Measurements from ENCODE around the gene LIG3.
A peak's percentile ranks its signal among the peaks of the same experiment; 100 is the strongest.
"Not testable (repeated sequence)": the region's sequence is repeated elsewhere in the genome, so short reads cannot be mapped to it uniquely, and the experiment has no call there.

Gene LIG3

DNA sequence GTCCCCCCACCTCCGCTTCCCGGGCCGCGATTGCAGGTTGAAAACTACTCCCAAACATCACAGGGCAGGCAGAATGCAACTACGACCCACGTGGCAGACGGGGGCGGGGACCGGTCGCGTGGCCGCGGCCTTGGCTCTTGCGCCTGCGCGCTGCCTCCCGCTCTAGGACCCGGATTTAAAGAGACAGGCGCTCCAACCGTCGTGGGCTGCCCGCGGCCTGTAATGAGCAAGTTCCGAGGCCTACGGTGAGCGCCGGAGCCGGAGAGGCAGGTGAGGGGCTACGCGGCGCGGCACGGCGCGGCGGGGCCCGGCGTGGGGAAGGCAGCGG lies at the start of gene LIG3:
TSS of gene LIG3 (plus strand) at position 160 of the 328 bp plus-strand sequence. CDS start 2,494 bp downstream, outside the sequence.
- peak; percentile 87 to 93 for DNase-seq (ENCODE audit: low read depth in 2 of 2)

DNA sequence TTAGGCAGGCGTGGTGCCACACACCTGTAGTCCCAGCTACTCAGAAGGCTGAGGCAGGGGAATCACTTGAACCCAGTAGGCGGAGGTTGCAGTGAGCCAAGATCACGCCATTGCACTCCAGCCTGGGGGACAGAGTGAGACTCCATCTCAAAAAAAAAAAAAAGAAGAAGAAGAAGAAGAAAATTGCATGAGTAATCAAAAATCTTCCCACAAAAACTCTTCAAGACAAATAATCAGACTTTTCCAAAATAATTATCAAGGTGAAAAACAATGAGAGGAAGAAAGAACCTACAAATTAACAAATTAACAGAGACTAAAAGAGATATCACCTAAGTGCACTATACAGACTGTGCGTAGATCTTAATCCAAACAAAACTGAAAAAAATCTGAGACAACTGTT lies 29.5 kb upstream of the LIG3 start:
- not testable (repeated sequence) for DNase-seq (ENCODE audit: low read depth in 2 of 2)

DNA sequence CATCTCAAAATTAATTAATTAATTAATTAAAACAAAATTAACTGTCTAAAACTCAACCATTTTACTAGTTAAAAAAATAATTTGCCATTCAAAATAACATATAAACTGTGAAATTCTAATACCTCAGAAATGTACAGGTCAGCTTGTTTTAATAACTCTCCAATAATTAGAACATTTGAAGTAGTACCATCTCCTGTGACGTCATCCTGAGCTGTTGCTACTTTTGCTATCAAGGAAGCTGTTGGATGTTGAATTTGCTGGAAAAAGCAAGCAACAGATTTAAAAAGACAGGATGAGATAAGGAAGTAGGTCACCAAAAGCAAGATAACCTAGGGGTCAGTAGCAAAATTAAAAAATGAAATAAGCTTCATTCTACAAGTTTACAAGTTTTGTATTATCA lies 21.9 kb upstream of the LIG3 start:
- no peak for DNase-seq (ENCODE audit: low read depth in 2 of 2)

DNA sequence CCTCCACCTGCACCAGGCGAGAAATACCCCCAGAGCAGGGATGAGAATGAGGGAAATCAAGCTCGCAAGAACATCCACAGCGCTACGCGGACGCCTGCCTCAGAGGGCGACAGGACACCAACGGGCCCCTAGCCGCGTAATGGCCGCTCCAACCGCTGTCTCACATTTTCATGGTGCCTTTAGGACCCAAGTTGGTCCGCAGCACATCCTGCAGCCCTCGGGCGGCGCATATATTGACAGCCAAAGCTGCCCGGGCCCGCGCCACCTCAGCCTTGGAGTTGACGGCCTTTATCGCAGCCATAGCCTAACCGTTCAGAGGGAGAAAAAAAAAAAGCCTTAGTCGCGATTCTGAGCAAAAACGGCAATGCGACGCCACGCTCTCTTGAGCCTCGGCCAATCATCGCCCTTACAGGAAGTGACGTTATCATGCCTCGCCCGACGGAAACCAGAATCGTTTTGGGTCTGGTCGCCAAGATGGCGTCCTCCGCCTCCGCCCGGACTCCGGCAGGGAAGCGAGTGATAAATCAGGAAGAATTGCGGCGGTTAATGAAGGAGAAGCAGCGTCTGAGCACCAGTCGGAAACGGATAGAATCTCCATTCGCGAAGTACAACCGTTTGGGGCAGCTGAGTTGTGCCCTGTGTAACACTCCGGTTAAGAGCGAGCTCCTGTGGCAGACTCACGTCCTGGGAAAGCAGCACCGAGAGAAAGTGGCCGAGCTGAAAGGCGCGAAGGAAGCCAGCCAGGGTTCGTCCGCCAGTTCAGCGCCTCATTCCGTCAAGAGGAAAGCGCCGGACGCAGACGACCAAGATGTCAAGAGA lies 19.0 kb upstream of the LIG3 start, which contains the start of the genes CCT6B and ZNF830:
TSS of gene CCT6B (minus strand) at position 368 of the 819 bp plus-strand sequence. CDS start at position 301, 67 bp downstream.
TSS of gene ZNF830 (plus strand) at position 448 of the 819 bp plus-strand sequence. CDS start at position 475, 27 bp downstream.
- peak; percentile 73 to 83 for DNase-seq (ENCODE audit: low read depth in 2 of 2)

DNA sequence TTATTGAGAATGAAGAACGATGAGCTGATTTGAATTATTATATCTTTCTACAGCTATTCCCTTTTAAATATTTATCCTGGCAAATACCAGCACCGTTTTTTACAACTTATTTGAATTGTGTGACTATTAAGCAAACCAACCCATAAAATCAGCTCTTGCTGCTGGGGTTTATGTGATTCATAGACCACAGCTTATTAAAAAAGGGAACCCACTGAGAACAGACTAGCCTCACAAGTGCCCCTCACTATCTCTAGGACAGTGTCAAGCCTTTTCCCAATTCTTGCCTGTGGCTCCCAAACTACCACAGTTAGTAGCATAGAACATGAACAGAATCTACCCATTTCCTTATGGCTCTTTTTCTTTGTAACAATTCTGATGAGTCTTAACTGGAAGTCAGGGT lies 6.1 kb upstream of the LIG3 start:
- no peak for DNase-seq (ENCODE audit: low read depth in 2 of 2)

DNA sequence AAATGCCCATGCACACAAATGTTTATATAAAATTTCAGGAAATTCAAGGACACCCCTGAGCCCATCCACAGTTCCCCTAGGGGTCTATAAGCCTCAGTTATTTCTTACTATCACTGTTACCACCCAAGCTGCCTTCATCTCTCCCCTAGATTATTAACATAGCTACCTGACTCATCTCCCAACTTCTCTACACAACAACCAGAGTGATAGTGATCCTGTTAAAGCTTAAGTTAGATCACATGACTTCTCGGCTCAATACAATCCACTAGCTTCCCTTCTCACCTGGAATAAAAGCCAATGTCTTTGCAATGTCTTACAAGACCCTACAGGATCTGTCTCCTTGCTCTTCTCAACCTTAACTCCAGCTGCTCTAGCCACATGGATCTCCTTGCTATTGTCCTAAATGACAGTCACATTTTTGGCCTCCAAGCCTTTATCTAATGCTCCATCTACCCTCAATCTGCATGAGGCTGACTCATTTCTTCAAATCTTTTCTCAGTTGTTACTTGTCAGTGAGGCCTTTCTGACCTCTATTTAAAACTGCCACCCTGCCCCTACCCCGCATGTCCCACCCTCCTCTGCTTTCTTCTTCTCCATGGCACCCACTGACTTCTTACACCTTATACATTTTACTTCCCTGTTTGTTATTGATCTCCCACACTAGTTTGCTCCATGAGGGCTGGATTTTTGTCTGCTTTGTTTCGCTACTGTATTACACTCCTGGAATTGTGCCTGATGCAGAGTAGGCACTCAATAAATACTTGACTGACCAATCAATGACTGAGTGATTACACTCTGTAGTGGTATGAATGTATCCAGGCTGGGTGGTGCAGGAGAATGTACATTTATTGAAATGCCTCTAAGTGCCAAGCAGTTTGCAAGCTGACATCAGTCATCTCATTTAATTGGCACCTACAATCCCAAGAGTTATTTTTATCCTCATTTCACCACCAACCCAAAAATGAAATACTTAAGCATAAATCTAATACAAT lies 5.2 kb upstream of the LIG3 start:
- DNase-seq (ENCODE audit: low read depth in 2 of 2) = no peak

DNA sequence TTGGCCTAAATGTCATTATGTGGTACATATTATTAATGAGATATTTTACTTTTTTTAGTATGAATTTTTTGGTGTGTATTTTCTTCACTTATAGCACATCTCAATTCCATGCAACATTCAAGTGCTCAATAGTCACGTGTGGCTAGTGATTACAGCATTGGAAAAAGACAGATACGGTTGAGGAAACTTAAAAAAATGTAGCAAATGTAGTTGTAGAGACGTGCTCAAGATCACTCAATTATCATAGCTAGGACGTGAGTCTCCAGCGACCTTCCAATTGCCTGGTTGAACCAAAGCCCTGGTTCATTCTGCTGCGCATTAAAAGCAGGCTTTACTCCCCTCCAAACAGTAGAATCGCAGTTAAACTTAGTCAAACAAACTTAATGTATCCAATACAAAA lies 1.2 kb upstream of the LIG3 start:
- DNase-seq (ENCODE audit: low read depth in 2 of 2) = no peak

DNA sequence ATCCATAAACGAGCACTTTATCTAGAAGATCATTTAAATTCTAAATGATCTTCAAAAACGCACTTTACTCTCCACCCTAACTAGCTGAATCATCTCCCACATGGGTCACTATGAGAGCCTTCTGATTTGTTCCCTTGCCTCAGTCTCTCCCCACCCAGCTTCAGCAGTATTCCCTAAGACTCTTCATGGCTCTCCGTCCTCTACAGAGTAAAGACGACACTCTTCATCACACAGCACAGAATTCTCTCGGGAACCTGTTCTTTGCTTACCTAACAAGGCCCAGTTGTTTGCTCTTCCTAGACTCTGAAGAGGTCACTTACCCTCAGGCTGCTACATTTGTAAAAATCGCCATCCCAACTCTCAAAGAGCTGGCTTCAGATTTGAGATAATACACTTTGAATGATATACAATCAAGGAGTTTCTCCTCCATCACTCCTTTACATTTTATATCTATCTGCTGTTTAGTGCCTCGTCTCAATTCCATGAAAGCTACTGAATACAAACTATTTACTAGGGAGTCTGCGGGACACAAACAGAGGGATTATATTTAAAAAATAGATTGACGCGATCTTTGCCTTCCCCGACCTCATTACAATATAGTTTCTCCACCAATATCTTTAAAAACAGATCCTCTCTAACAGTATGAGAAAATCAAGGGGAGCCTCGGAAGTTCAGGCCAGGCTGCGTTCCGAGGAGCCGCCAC lies 511 bp upstream of the LIG3 start:
- DNase-seq (ENCODE audit: low read depth in 2 of 2) = no peak

- DNase-seq (ENCODE audit: low read depth in 2 of 2) = peak; percentile 54 to 60
Measured at GRCh38 chr17:34980681-34981537, 597 bp downstream of the LIG3 start.

GRCh38 chr17:34981538-34982241 lies 1.4 kb downstream of the LIG3 start:
- no peak for DNase-seq (ENCODE audit: low read depth in 2 of 2)

- DNase-seq (ENCODE audit: low read depth in 2 of 2) = no peak
Measured at GRCh38 chr17:34987232-34987631, 6.9 kb downstream of the LIG3 start.

DNA sequence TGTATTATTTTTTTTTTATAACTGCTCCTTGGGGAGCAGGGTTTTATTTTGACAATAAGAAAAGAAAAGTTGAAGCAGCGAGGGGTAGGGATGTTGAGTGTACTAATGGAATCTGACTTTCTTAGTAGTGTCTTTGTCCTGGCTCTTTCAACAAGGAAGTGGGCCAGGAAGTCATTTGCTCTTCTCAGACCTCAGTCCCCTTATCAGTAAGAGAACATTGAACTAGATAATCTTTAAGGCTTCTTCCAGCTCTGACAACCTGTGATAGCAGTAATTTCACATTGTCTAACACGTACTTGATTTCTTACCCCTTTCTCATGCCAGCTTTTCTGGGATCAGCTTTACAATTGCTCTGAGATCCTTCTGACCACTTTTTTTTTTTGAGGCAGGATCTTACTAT lies 8.3 kb downstream of the LIG3 start:
- DNase-seq (ENCODE audit: low read depth in 2 of 2) = no peak

GRCh38 chr17:34989473-34989872 lies 9.2 kb downstream of the LIG3 start:
- DNase-seq (ENCODE audit: low read depth in 2 of 2) = no peak

GRCh38 chr17:34990921-34991365 lies 10.6 kb downstream of the LIG3 start:
- DNase-seq (ENCODE audit: low read depth in 2 of 2) = no peak

- no peak for DNase-seq (ENCODE audit: low read depth in 2 of 2)
Measured at GRCh38 chr17:34991606-34992005, 11.3 kb downstream of the LIG3 start.

GRCh38 chr17:34993031-34993430 lies 12.7 kb downstream of the LIG3 start:
- no peak for DNase-seq (ENCODE audit: low read depth in 2 of 2)

DNA sequence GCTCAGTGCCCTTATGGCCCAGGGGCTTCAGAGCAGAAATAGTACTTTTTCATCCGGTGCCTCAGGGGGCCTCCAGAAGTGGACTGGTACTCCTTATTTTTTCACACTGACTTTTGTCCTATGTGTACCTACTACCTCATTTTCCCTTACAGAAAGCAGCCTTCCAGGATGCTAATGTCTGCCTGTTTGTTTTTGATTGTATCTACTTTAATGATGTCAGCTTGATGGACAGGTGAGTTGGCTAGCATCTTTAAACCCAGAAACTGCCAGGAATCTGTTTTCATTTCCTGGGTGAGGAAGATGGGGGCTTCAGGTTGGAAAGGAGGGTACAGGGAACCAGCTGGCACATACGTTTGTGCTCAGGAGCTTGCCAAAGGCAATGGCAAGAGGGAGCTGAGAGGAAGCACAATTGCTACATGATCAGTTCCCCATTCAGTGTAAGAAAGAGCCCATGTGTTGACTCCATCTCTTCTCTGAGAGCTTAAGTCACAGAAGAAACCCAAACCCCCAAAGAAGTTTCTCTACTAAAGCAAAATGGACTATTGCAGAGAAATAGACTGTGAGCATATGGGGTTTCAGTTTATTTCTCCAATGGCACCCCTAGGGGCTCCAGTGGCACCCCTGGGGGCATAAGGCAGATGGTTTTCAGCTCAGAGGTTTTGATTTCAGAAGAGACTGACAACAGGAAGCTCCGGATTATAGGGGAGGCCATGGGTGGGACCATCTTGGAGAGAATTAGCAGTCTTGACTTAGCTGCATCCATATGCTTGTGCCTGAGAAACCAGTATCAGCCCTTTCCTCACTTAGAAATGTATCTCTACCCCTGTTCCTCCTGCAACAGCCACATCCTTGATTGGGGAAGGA lies 16.3 kb downstream of the LIG3 start:
- no peak for DNase-seq (ENCODE audit: low read depth in 2 of 2)

DNA sequence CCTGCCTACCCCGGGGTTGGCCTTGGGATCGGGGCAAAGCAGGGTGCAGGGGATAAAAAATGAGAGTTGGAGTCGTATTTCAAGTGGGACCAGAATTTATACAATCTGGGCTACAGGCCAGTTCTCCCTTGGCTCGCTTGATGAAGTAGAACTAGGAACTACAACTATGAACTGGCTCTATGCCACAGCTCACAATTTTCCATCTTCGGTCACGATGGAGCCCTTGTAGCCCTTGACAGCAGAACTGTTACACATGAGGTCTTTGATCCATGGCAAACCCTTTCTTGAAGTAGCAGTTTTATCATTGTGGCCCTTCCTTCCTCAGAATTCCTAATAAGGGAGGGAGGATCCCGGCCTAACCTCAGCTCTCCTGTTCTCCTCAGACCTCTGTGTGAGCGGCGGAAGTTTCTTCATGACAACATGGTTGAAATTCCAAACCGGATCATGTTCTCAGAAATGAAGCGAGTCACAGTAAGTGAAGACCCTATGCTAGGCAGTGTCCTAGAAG lies 17.1 kb downstream of the LIG3 start:
- no peak for DNase-seq (ENCODE audit: low read depth in 2 of 2)

GRCh38 chr17:34998205-34998604 lies 17.9 kb downstream of the LIG3 start:
- peak; percentile 67 to 68 for DNase-seq (ENCODE audit: low read depth in 2 of 2)
